GM19372 (cell line): ENCODE results near the gene IL17REL.

Experiments used
- ATAC-seq: cut with Tn5 transposase; IDR thresholded peaks from one replicate; pipeline ENCODE4 v1.9.1; 2021; ENCODE audit warnings: mild to moderate bottlenecking, low read depth, moderate library complexity; ENCODE audit not compliant: unreplicated experiment

Gene IL17REL

DNA sequence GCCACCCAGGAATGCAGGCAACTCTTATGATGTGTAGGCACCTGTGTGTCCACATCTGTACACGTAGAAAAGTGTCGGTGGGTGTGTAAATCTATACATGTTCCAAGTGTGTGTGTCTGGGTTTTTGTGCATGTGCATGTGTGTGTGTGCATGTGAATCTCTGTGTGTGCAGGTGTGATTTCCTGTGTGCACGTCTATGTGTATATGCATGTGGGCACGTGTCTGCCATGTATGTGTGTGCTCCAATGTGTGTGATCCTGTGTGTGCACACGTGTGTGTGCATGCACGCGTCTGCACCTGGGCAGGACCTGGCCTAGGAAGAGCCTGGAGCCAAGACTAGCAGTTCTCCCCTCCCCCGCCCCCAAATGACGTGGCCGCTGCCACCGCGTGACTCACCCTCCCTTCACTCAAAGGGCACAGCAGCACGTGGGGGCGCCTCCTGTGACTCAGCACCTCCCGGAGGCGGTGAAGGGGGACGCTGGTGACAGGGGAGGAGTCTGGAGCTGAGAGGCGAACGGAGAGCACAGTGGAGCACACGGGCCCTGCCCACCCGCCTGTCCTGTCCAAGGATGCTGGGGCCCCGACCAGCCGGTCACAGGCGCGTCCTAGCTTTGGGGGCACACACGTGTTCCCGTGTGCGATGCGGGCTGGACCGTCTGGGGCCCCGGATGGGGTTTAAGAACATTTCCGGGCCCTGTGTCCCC is 41.9 kb downstream of the IL17REL start:
- peak; percentile 71 for ATAC-seq

DNA sequence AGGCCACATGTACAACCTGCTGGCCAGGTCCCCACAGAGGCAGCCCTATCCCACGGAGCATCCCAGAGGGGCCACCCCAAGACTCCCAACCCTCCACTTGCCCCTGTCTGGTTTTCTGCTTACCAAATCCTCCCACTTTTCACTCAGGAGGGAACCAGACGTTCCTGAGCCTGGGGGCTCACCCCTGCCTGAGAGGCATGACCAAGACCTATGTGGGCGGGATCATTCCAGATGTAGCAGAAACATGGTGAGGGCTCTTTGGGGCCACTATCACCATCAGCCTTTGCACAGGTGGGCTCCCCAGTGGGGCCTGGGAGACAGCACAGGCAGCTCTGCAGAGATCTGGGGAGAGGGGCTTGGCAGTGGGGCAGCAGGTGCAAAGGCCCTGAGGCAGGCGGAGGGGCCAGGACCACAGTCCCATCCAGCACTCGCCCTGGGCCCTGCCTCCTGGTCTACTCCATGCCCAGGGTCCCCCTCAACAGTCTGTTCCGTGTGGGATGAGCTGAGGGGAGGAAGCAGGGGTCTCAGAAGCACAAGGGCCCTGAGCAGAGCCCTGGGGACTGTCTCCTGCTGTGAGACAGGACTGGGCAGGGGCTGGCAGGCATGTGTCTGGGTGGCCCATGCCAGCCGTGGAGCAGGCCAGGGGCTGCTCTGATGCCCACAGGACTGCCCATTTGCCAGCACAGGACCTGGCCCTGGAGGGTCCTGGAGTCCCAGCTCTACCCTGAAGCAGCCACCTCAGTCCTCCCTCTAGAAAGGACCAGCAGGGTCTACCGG is 42.6 kb downstream of the IL17REL start:
- no peak for ATAC-seq

DNA sequence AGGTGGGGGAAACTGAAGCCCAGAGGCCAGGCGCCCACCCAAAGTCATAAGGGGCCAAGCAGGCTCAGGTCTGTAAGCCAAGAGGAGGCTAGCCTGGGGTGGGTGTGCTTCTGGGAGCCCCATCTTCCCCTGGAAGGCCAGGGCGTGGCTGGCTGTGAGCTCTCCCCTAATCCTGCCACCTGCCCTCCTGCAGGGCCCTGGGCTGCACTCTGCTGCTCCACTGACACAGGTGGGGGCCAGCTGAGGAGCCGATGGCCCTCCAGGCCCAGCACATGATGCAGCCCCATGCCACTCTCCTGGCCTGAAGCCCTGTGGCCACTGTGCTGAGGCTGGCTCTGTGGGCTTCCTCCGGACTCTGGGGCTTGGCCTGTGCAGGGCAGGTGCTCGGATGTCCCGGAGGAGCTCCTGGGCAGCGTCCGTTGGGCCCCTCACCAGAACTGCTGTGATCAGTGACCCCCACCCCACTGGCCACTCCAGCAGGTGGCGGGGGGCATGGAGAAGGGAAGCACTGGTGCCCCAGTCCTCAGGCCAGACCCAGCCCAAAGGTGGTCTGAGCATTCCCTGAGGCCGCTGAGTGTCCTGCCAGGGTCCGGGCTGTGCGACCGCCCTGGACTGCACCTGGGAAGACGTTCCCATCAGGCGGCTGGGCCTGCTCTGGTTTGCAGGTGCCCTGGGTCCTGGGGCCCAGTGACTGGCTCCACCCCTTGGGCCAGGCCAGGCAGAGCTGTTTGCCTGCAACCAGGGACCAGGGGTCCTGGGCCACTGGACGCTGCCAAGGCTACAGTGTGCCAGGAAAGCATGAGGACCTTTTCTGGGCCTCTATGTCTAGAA is 43.5 kb downstream of the IL17REL start:
- ATAC-seq: no peak

DNA sequence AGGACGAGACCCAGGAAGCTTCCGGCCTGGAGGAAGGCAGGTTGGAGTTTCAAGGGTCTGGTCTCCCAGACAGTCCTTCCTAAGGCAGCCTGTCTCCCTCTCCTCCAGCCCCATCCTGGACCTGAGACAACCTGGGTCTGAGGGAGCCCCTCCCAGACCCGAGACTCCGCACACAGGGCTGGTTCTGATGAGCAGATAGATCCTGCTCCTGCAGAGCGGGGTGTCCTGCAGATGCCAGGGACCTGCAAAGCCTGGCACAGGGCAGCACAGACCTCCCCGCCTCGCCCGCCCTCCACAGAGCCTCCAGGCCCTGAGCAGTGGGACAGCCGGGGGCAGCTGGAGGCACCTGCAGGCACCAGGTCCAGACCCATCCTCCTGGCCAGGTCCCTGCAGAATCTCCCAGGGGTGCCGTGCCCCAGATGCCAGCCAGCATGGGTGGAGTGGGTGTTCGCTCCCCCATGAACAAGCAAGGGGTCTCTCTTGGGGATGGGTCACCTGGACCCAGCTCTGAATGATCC is 44.2 kb downstream of the IL17REL start:
- ATAC-seq: no peak

DNA sequence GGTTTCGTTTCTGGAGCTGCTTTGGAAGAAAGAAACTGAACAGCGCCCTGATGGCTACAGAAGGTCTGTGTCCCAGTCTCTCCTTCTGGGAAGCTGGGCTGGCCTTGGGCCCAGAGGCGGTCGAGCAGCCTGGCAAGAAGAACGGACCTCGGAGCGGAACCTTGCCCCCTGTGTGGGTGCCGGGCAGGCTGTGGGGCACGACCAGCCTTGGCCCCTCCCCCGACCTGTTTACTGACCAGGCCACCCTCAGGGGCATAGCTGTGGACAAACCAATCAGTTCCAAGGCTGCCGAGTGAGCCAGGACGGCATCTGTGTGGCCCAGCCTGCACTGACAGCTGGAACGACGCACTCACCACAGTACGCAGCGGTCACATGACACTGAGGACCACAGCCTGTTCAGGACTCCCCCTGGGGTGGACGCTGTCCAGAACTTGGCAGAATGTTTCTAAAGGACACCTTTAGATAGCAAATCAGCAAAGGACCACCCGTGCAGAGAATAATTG is 44.8 kb downstream of the IL17REL start:
- ATAC-seq: no peak

DNA sequence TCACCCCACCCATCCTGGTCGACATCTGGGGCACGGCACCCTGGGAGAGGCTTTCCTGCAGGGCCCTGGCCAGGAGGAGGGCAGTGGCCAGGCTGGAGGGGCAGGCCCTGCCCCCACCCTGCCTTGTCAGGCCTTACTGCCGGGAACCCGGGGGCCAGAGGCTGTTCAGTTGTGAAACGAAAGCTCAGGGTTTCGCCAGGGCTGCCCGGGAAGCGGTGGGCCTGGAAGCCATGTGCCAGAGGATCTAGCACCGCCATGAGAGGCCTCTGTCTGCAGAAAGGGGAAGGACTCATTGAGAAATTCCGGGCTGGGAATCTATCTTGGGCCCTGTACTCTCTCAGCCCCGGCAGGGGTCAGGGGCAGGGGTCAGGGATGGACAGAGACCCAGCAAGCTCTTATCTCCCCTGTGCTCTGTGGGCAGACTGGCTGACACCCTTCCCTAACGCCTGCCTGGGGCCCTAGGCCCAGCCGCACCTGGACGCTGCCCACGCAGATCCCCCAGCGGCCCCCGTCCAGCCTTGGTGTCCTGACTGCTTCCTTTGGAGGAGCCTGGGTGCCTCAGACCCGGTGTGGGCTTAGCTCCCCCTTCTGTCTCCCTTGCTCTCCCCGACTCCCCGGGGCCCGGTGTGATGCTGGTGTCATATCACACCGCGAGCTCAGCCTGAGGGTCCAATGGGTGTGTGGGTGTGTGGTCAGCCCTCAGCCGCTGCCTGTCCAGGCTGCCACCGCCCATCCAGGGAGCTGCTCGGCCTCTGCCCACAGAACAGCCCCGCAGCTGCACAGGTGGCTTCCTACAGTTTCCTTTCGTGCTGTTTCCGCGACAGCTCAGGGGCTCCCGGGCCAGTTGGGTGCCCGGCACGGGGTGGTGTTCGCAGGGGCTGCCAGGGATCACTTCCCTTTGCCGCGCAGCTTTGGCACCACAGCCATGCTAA is 45.5 kb downstream of the IL17REL start:
- no peak for ATAC-seq

DNA sequence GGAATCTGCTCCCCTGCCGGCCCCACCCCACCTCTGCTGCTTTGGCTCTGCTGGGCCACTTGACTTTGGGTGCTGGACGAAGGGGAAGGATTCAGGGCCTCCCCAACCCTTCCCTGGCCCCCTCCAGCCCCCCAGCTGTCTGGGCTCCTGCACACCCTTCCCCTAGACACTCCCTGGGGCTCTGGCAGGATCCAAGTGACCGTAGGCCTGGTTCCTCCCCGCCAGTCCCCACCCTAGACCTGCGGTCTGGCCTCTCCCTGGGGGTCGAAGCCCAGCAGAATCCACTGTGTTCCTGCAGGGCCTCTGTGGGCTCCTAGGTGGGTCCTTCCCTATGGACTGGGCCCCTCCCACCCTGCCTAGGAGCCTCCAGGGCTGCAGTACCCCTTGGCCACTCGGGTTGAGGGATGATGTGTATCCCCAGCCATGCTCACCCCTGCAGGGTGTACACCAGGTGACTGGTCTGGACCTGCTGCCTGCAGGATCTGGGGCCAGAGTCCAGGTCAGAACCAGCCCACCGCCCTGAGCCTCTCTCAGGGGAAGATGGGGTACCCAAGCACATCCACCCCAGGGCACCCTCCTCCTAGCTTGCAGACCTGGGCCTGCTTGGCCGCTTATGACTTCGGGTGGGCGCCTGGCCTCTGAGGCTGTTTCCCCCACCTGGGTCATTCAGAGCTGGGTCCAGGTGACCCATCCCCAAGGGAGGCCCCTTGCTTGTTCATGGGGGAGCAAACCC is 46.4 kb downstream of the IL17REL start:
- ATAC-seq: no peak

DNA sequence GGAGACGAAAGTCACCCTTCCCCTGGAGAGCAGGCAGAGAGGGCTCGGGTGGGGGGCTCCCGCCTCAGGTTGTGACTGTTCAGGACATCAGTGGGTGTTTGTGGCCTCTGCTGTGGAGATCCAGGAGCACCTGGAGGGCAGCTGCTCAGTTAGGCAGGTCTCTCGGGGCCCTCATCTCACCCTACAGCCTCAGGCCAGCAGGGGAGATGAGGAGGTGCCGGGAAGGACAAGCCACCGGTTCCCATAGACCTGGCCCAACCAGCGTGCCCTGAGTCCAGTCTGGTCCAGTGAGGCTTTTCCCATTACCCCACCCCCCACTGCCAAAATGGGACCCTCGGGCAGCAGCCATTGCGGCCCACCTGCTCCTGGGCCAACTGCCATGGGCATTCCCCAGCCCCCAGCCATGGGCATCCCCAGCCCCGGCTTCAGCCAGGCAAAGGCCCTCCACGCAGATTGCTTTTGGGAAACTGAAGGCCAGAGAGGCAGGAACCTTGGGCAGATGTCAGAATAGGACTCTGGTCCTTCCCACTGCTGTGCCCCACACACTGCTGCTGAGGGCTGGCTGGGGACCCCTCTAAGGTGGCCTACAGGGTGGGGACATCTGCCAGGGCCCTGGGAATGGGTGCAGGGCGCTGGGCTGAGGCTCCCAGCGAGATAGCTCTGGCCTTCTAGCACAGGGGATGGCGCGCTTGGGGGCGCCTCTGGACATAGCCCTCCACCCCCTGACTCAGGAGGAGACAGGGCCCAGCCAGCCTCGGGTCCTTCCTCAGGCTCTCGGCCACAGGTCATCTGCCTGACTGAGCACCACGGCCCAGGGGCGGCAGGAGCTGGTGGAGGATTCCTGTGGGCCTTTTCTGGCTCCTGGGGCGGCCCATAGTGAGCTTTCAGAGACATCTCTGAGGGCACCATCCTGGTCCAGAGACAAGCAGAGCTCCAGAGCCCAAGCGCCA is 47.2 kb downstream of the IL17REL start:
- no peak for ATAC-seq

DNA sequence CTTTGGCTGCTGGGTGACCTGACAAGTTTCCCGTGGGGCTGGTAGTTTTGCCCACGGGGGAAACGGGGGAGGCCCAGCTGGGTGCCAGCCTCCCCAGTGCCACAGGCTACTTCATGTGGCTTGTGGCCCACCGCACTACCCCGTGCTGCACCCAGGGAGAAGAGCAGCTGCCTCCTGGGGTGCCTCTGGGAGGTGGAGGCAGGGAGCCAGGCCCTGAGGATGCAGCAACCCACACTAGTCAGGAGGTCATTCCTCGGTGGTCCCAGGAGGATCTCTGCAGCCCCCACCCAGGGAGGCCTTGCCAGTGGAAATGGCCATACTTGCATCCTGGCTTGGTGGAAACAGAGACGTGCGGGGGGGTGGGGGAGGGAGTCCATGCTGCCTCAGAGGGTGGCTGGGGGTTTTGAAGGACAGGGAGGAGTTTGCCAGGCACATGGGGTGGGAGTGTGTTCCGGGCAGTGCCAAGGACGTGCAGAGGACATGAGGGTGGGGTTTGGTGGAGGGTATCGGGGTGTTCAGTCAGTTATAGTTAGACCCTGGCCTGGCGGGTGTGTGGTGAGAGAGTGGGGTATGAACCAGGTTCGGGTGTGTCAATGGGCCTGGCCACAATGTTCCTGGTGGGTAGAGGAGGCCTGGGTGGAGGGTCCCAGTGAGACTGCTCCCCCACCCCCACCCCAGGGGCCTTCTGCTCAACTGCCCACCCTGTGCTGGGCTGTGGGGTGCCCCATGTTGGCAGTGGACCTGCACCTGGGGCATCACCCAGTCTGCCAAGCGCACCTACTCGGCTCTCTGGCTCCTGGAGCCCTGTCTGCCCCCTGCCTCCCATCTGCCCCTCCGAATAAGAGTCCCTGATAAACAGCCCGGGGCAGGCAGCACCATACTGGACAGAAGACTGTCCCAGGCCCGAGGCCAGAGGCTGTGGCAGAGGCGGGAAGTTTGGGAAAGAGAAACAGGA is 48.2 kb downstream of the IL17REL start:
- ATAC-seq: no peak

DNA sequence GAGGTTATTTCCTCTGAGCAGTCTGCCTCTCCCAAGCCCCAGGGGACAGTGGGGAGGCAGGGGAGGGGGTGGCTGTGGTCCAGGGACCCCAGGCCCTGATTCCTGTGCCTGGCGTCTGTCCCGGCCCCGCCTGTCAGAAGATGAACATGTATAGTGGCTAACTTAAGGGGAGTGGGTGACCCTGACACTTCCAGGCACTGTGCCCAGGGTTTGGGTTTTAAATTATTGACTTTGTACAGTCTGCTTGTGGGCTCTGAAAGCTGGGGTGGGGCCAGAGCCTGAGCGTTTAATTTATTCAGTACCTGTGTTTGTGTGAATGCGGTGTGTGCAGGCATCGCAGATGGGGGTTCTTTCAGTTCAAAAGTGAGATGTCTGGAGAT is 48.9 kb downstream of the IL17REL start:
- ATAC-seq: no peak

DNA sequence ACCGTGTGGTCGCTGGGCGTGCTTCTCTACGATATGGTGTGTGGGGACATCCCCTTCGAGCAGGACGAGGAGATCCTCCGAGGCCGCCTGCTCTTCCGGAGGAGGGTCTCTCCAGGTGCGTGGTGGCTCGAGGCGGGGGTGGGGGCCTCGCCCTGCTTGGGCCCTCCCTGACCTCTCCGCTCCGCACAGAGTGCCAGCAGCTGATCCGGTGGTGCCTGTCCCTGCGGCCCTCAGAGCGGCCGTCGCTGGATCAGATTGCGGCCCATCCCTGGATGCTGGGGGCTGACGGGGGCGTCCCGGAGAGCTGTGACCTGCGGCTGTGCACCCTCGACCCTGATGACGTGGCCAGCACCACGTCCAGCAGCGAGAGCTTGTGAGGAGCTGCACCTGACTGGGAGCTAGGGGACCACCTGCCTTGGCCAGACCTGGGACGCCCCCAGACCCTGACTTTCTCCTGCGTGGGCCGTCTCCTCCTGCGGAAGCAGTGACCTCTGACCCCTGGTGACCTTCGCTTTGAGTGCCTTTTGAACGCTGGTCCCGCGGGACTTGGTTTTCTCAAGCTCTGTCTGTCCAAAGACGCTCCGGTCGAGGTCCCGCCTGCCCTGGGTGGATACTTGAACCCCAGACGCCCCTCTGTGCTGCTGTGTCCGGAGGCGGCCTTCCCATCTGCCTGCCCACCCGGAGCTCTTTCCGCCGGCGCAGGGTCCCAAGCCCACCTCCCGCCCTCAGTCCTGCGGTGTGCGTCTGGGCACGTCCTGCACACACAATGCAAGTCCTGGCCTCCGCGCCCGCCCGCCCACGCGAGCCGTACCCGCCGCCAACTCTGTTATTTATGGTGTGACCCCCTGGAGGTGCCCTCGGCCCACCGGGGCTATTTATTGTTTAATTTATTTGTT is 49.6 kb downstream of the IL17REL start:
- ATAC-seq: no peak

DNA sequence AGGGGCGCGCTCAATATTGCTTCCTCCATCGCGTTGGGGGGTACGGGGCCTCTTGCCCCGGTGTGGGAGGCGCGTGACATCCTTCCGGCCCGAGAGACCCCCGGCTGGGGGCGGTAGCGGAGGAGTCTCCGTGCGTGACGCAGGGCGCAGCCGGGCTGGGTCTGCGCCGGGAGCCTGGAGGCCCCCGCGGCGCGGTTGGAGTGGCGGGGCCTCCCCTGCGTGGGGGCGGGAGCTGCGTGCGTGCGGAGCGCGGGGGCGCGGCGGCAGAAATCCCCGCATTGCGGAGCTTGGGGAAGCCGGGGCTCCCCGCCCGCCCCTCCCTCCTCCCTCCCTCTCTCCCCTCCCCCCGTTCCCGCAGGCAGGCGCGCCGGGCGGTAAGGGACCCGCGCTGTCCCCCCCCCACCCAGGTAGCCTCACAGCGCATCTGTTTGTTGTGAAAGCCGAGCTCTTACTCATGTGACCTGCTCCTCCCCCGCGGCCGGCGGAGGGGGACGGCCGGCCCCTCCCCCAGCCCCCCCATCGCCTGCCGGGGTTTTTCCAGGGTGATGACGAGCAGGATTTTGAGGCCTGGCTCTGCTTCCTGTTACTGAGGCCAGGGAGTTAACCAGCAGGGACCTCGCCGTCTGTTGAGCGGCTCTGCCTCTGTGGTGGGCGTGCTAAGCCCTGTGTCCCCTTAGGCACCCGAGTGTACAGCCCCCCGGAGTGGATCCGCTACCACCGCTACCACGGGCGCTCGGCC is 50.4 kb downstream of the IL17REL start:
- ATAC-seq: no peak

DNA sequence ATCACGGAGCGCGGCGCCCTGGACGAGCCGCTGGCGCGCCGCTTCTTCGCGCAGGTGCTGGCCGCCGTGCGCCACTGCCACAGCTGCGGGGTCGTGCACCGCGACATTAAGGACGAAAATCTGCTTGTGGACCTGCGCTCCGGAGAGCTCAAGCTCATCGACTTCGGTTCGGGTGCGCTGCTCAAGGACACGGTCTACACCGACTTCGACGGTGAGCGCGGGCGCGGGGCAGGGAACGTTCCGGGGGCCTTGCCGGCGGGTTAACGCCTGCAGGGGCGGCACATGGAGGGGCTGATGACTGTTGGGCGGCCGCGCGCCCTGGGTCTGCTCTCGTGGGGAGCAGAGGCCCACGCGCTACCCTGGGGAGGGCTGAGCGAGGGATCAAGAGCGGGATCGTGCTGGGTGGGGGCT is 51.0 kb downstream of the IL17REL start:
- ATAC-seq: no peak

DNA sequence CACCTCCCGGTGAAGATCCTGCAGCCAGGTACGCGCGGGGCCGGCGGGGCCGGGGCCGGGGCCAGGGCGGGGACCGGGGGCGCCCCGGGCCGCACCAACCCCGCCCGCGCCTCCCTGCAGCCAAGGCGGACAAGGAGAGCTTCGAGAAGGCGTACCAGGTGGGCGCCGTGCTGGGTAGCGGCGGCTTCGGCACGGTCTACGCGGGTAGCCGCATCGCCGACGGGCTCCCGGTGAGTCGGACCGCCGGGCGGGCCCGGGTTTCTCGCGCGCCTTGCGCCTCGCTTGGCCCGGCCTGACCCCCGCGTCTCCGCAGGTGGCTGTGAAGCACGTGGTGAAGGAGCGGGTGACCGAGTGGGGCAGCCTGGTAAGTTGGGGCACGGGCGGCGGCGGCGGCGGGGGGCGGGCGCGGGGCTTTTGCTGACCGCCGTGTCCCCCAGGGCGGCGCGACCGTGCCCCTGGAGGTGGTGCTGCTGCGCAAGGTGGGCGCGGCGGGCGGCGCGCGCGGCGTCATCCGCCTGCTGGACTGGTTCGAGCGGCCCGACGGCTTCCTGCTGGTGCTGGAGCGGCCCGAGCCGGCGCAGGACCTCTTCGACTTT is 51.5 kb downstream of the IL17REL start:
- peak; percentile 0 for ATAC-seq
